ENCODE measurements around the gene TARBP2.

DNA sequence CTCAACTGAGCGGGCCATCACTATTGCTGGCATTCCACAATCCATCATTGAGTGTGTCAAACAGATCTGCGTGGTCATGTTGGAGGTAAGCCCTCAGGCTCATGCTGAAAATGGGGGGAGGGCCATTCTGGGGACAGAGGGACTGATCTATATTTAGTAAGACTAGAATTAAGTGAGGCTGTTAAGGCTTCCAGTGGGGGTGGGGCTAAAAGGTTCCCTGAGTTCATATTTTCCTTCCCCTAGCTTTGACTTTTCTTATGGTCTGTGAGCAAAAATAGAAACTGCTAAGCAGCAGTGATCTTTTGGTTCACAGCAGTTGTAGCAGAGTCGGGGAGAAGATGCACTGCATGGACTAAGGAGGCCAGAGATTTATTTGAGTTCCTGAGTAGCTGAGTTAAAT, 40.0 kb upstream of the TARBP2 start:
- TF ChIP-seq POLR2A (IDR thresholded peaks at IDR 0.05), result no peak
- TF ChIP-seq CTCF (IDR thresholded peaks at IDR 0.05), result no peak
